ENCODE data around the gene TMEM144. TPM values are rescaled to one million over a fixed set of nuclear protein-coding genes. Genes with fewer than 3 reads are reported as not detected.
A peak's percentile ranks its signal among the peaks of the same experiment; 100 is the strongest.
"Not testable (repeated sequence)": the region's sequence is repeated elsewhere in the genome, so short reads cannot be mapped to it uniquely, and the experiment has no call there.

The TMEM144 gene
- total RNA-seq, 1 donor from 2014 or later = 5.8 TPM

GRCh38 chr4:158234671-158235070, 24.4 kb downstream of the TMEM144 start:
- no peak for DNase-seq (ENCODE audit: low read depth in 2 of 2)

- DNase-seq (ENCODE audit: low read depth in 2 of 2) = no peak
These were observed 26.2 kb downstream of the TMEM144 start for GRCh38 chr4:158236304-158237030.

- no peak for DNase-seq (ENCODE audit: low read depth in 2 of 2)
These were observed 28.3 kb downstream of the TMEM144 start for GRCh38 chr4:158238575-158238974.

- no peak for DNase-seq (ENCODE audit: low read depth in 2 of 2)
These were observed 28.9 kb downstream of the TMEM144 start for GRCh38 chr4:158239196-158239595.

GRCh38 chr4:158243071-158243470, 32.8 kb downstream of the TMEM144 start:
- no peak for DNase-seq (ENCODE audit: low read depth in 2 of 2)

GRCh38 chr4:158250321-158250720, 40.0 kb downstream of the TMEM144 start:
- peak in 1 of 2 donors; percentile 5 for DNase-seq (ENCODE audit: low read depth in 2 of 2)

GRCh38 chr4:158253350-158253980, 43.2 kb downstream of the TMEM144 start:
- DNase-seq (ENCODE audit: low read depth in 2 of 2) = peak; percentile 64 to 65

- DNase-seq (ENCODE audit: low read depth in 2 of 2) = no peak
These were observed 44.0 kb downstream of the TMEM144 start for GRCh38 chr4:158254292-158254691.

GRCh38 chr4:158255727-158256324, 45.5 kb downstream of the TMEM144 start:
- DNase-seq (ENCODE audit: low read depth in 2 of 2) = peak; percentile 58 to 70

- peak; percentile 33 to 41 for DNase-seq (ENCODE audit: low read depth in 2 of 2)
These were observed 49.8 kb downstream of the TMEM144 start for GRCh38 chr4:158259955-158260575.

GRCh38 chr4:158261480-158261879, 51.2 kb downstream of the TMEM144 start:
- no peak for DNase-seq (ENCODE audit: low read depth in 2 of 2)

- no peak for DNase-seq (ENCODE audit: low read depth in 2 of 2)
These were observed 58.3 kb downstream of the TMEM144 start for GRCh38 chr4:158268553-158268952.

- DNase-seq (ENCODE audit: low read depth in 2 of 2) = no peak
These were observed 64.3 kb downstream of the TMEM144 start for GRCh38 chr4:158274636-158275035.

- DNase-seq (ENCODE audit: low read depth in 2 of 2) = no peak
These were observed 67.3 kb downstream of the TMEM144 start for GRCh38 chr4:158277558-158277957.

GRCh38 chr4:158279052-158279451, 68.8 kb downstream of the TMEM144 start:
- not testable (repeated sequence) for DNase-seq (ENCODE audit: low read depth in 2 of 2)

GRCh38 chr4:158280856-158281255, 70.6 kb downstream of the TMEM144 start:
- no peak for DNase-seq (ENCODE audit: low read depth in 2 of 2)

- DNase-seq (ENCODE audit: low read depth in 2 of 2) = no peak
These were observed 72.0 kb downstream of the TMEM144 start for GRCh38 chr4:158282252-158282651.

GRCh38 chr4:158285429-158286216, 75.3 kb downstream of the TMEM144 start:
- DNase-seq (ENCODE audit: low read depth in 2 of 2) = no peak

GRCh38 chr4:158290912-158291311, 80.6 kb downstream of the TMEM144 start:
- no peak for DNase-seq (ENCODE audit: low read depth in 2 of 2)

GRCh38 chr4:158291334-158292055, 81.2 kb downstream of the TMEM144 start:
- no peak for DNase-seq (ENCODE audit: low read depth in 2 of 2)

GRCh38 chr4:158292156-158292555, 81.9 kb downstream of the TMEM144 start:
- no peak for DNase-seq (ENCODE audit: low read depth in 2 of 2)

All from lung microvascular endothelial cell (primary cell).